Measurements from ENCODE around the gene SLC5A10.

- TF ChIP-seq CTCF (IDR thresholded peaks at IDR 0.05) (no peak), ZFX (IDR thresholded peaks at IDR 0.05; ENCODE audit: borderline replicate concordance) (no peak)
These were observed 46.7 kb upstream of the SLC5A10 start for GRCh38 chr17:18905226-18905625.
